Anterior cingulate cortex (tissue), 58 donors: Measurements from ENCODE around the gene CSNK1G1.

Experiments used
- DNase-seq, 58 donors: peaks; one replicate each; lab custom pipeline; 2025; lab: John Stamatoyannopoulos, UW

The CSNK1G1 gene

DNA sequence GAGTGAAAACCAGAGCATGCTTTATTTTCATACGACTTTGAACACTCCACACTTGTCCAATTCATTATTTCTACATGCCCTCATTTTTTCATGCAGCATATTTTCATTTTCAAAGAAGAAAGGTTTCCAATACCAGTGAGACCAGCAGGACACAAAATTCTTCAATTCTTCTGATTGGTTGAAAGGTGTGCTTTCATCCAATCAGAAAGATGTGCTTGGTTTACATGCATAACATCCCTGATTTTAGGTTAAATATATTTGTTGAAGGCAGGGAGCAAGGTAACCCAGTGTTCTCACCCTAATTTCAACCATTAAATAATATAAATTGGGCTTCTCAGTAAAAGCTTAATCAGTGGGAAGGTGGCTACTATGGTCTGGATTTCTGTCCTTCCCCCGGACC is 145.6 kb downstream of the CSNK1G1 start:
- no peak for DNase-seq

GRCh38 chr15:64209680-64210334 is 146.2 kb downstream of the CSNK1G1 start:
- no peak for DNase-seq

DNA sequence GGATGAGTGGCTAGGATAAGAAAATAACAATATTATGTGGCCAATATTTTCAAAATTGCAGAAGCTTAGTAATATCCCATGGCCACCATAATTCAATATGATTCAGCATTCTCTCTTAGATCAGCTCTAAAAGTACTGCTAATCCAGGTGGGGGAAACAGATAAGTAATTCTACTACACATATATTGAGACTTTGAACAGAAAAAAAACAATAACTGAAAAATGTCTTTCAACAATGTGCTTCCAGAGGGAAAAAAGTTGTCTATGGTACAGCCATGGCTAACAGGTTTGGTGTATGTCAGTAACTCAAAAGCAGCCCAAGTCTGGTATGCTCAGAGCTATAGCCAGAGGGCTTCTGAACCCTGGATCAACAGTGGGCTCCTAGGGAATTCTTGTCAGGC is 150.8 kb downstream of the CSNK1G1 start:
- no peak for DNase-seq

DNA sequence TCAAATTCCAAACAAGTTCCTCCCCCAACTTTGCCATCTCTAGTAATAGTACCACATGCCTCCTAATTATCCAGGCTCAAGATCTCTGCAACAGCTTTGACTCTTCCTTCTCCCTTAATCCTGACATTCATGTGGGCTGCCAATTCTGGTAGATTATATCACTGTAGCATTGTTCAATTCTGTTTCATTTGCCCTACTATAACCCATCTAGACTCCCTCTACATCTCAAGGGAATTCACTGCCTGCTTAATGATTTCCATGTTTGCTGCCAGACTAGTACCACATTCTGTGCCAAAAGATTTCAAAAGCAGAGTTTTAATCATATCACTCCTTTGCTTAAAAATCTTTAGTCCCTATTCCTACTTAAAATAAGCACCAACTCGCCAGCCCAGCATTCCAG is 158.5 kb downstream of the CSNK1G1 start:
- DNase-seq, result no peak

DNA sequence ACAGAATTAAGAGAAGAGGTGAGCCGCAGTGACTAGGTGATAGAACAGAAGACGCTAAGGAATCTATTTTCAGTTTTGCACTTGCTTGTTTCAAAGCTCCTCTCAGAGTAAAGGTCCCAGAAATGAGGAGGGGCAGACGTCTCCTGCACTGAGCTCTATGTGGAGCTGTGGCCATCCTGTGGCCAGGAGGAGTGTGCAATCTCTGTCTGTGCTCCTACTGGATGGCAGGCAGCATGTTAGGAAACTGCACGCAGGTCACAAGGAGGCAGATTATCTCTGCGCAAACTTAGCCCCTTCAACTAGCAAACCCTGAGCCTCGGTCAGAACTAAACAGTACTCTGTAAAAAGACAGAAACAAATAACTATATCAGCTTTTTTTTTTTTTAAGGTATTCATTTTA is 162.0 kb downstream of the CSNK1G1 start:
- no peak for DNase-seq

- no peak for DNase-seq
These were observed 163.8 kb downstream of the CSNK1G1 start for GRCh38 chr15:64191971-64192830.

- no peak for DNase-seq
These were observed 168.4 kb downstream of the CSNK1G1 start for GRCh38 chr15:64187396-64188191.

- DNase-seq, result no peak
These were observed 170.6 kb downstream of the CSNK1G1 start for GRCh38 chr15:64185146-64185911.

DNA sequence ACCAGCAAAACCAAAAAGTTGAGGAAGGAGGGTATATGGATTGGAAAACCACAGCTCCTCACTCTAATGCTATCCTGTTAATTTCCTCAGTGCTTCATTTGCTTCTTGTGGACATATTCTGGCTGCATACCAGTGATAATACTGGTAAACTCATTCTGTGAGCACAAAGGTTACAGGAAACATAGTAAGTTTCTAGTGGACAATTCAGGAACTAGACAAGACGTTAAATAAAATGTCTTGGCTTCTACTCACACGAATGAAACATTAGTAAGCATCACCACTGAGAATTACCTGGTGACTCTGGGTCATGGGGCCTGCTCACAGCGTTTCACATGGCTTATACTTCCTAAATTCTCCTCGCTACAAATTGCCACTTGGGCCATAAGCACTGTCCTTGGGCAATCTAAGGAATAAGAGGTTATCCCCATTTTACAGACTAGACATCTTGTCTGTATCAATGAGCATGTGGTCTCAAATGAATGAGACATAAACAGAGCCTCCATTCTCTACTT is 173.1 kb downstream of the CSNK1G1 start:
- no peak for DNase-seq

DNA sequence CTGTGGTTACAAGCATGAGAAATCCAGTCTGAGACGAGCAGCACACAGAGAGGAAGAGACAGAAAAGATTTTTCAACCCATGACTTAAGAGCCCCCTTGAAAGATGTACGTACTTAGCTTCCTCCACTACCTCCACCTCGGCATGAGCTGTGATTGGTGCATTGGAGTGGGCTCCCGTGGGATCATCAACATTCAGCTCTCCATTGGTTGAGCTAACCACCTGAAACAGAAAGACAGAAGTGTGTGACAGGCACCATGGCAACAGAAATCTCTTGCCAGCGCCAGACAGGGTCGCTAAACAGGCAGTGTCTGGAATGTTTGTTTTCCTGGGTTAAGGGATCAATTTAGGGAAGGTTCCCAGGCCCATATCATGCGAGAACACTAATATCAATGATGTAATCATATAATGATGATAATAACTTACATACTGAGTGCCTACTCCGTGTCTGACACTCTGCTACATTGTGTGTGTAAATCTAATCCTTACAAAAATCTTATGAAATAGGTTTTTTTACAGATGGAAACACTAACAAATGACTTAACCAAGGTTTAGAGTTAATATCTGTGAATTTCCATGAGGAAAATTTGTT is 175.6 kb downstream of the CSNK1G1 start:
- peak in 36 of 58 donors; percentile 5 to 72 (median 41) for DNase-seq

DNA sequence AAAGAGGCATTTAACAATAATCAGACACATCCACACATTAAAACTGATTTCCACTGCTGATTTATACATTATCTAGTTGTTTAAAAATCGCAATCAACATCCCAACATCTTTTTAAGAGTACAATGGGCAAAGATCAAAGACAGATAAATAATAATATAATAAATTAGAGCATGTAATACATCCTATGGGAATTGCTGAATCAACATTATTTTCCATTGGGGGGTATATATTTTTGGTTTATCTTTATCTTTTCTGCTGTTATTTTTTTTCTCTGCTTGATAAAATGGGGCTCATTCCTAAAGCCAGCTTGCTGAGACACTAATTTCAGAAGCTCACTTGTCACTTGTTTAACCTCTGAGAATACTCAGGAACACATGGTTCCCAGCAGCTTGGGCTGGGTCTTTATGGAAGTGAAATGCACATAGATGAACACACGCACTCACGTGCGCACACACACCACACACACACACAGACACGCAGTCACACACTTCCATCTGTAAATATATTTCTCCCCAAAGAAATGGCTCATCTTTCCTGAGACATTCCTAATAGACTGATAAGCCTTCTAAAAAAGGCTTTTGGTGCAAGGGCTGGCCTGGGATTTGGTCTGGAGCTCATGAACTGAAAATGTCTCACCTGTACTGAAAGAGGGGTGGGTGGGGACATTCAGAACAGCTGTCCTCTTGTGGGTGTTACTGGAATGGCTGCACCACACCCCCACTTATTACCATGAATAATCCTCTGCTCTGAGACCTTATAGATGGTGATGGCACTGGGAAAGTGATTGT is 189.7 kb downstream of the CSNK1G1 start:
- no peak for DNase-seq

DNA sequence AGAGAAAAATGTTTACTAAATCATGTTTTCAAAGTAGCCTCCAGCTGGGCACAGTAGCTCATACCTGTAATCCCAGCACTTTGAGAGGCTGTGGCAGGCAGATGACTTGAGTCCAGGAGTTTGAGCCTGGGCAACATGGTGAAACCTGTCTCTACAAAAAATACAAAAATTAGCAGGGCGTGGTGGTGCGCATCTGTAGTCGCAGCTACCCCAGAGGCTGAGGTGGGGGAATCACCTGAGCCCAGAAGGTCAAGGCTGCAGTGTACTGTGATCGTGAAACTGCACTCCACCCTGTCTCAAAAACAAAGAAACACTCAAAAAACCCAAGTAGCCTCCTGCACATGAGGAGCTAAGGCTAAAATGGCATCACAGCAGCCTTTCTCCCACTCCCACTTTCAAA is 191.5 kb downstream of the CSNK1G1 start:
- DNase-seq, result no peak

- DNase-seq, result peak in 4 of 58 donors; percentile 41 to 58 (median 46)
These were observed 192.2 kb downstream of the CSNK1G1 start for GRCh38 chr15:64163659-64164362.

GRCh38 chr15:64162869-64163658 is 192.9 kb downstream of the CSNK1G1 start, which contains the start of gene PPIB:
Gene PPIB (minus strand): TSS chr15:64163022. CDS start chr15:64162986, 36 bp downstream.
- peak; percentile 84 to 99 (median 98) for DNase-seq

GRCh38 chr15:64162478-64162868 is 193.5 kb downstream of the CSNK1G1 start:
- DNase-seq, result peak in 3 of 58 donors; percentile 58 to 68 (median 66)

DNA sequence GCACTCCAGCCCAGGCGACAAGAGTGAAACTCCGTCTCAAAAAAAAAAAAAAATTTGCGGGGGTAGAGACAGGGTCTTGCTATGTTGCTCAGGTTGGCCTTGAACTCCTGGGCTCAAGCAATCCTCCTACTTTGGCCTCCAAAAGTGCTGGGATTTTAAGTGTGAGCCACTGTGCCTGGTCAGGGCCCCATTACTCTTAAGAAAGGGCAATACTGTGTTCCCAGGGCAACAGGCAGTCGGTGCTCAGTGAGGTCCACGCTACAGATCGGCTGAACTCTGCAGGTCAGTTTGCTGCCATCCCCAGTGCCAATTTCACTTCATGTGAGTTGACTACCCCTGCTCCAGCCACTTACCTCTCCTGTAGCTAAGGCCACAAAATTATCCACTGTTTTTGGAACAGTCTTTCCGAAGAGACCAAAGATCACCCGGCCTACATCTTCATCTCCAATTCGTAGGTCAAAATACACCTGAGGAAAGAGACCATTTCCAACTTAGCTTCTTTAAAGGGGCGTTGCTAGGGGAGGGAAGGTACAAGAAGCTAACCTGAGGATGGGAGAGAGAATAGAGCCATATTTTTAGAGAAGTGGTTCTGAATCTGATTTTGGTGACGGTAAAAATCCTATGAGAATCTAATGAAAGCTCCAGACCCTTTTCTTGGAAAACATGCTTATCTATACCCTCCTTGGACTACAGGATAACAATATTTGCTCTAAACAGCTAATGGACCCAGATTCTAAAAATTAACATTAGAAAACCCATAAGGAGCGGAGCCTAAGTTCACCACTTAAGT is 194.1 kb downstream of the CSNK1G1 start:
- DNase-seq, result no peak
